ENCODE measurements around the gene KCNIP4. TPM values are rescaled to one million over a fixed set of nuclear protein-coding genes. Genes with fewer than 3 reads are reported as not detected.

KCNIP4 gene
- total and polyA plus RNA-seq, 3 donors from 2014 or later, result 0.68 TPM; not detected in 2

GRCh38 chr4:21856301-21856700, 92.3 kb downstream of the KCNIP4 start:
- WGBS, 2 donors, result 76 to 77% methylated on average over 5 of the region's 6 CpGs
- Histone ChIP-seq H3K36me3 (ENCODE audit: low read depth, missing control alignments) (no peaks in the 10 kb centered on the region), H3K4me3 (no peak overlapping the region), H3K9me3 (no peaks in the 10 kb centered on the region), H3K4me1 (no peaks in the 10 kb centered on the region), H3K27me3 (no peaks in the 10 kb centered on the region), H3K27ac (no peak overlapping the region)
- intact Hi-C loops (cut with DNase I; ENCODE audit: low total_unique reads), result no loop called here
- DNase-seq, result no peak
- TF ChIP-seq POLR2A (IDR thresholded peaks at IDR 0.05) (no peak), CTCF (IDR thresholded peaks at IDR 0.05) (no peak)

GRCh38 chr4:21849077-21849476, 99.5 kb downstream of the KCNIP4 start:
- no peak for DNase-seq
- Histone ChIP-seq H3K9me3 (no peaks in the 10 kb centered on the region), H3K36me3 (ENCODE audit: low read depth, missing control alignments) (no peaks in the 10 kb centered on the region), H3K4me1 (no peaks in the 10 kb centered on the region), H3K27me3 (no peaks in the 10 kb centered on the region), H3K27ac (no peak overlapping the region), H3K4me3 (no peak overlapping the region)
- 92 to 95% methylated on average over 3 of the region's 3 CpGs for WGBS, 2 donors
- intact Hi-C loops (cut with DNase I; ENCODE audit: low total_unique reads), result no loop called here
- TF ChIP-seq CTCF (IDR thresholded peaks at IDR 0.05), result no peak

GRCh38 chr4:21848021-21848420, 100.6 kb downstream of the KCNIP4 start:
- no peaks in the 10 kb centered on the region for H3K27me3 ChIP-seq
- H3K9me3 ChIP-seq, result no peaks in the 10 kb centered on the region
- H3K4me3 ChIP-seq, result no peak overlapping the region
- 19 to 26% methylated on average over 2 of the region's 2 CpGs for WGBS, 2 donors
- no peak for DNase-seq
- H3K27ac ChIP-seq, result no peak overlapping the region
- no peak for TF ChIP-seq CTCF (IDR thresholded peaks at IDR 0.05)
- TF ChIP-seq POLR2A (IDR thresholded peaks at IDR 0.05), result no peak
- intact Hi-C loops (cut with DNase I; ENCODE audit: low total_unique reads), result no loop called here
- H3K36me3 ChIP-seq (ENCODE audit: low read depth, missing control alignments), result no peaks in the 10 kb centered on the region
- H3K4me1 ChIP-seq, result no peaks in the 10 kb centered on the region

- 76 to 88% methylated on average over 4 of the region's 4 CpGs for WGBS, 2 donors
- H3K27me3 ChIP-seq, result no peaks in the 10 kb centered on the region
- DNase-seq, result no peak
- no peak overlapping the region for H3K4me3 ChIP-seq
- H3K9me3 ChIP-seq, result no peaks in the 10 kb centered on the region
- intact Hi-C loops (cut with DNase I; ENCODE audit: low total_unique reads), result no loop called here
- TF ChIP-seq CTCF (IDR thresholded peaks at IDR 0.05), result no peak
- TF ChIP-seq POLR2A (IDR thresholded peaks at IDR 0.05), result no peak
- H3K27ac ChIP-seq, result no peak overlapping the region
- no peaks in the 10 kb centered on the region for H3K36me3 ChIP-seq (ENCODE audit: low read depth, missing control alignments)
- H3K4me1 ChIP-seq, result no peaks in the 10 kb centered on the region
These were observed 102.9 kb downstream of the KCNIP4 start for GRCh38 chr4:21845663-21846062.

- intact Hi-C loops (cut with DNase I; ENCODE audit: low total_unique reads), result no loop called here
- Histone ChIP-seq H3K27me3 (no peaks in the 10 kb centered on the region), H3K36me3 (ENCODE audit: low read depth, missing control alignments) (no peaks in the 10 kb centered on the region), H3K4me1 (no peaks in the 10 kb centered on the region), H3K9me3 (no peaks in the 10 kb centered on the region), H3K4me3 (no peak overlapping the region), H3K27ac (no peak overlapping the region)
- TF ChIP-seq CTCF (IDR thresholded peaks at IDR 0.05) (no peak), POLR2A (IDR thresholded peaks at IDR 0.05) (no peak)
- no peak for DNase-seq
These were observed 112.9 kb downstream of the KCNIP4 start for GRCh38 chr4:21835712-21836111.
